Measurements from ENCODE around the gene KIF26B.

- TF ChIP-seq CTCF (conservative IDR thresholded peaks at IDR 0.05; ENCODE audit: low read depth, low read length) (no peak), EZH2 (IDR thresholded peaks at IDR 0.05; ENCODE audit: low read length, unreplicated experiment) (no peak), EZH2phosphoT487 (IDR thresholded peaks at IDR 0.05; ENCODE audit: borderline replicate concordance, low read length) (no peak)
Measured at GRCh38 chr1:245330951-245331350, 176.2 kb downstream of the KIF26B start.
